Measurements from ENCODE around the gene FOXN1.

- no peak for TF ChIP-seq EZH2 (IDR thresholded peaks at IDR 0.05; ENCODE audit: low read length, missing control alignments)
- TF ChIP-seq, protein P1, sequence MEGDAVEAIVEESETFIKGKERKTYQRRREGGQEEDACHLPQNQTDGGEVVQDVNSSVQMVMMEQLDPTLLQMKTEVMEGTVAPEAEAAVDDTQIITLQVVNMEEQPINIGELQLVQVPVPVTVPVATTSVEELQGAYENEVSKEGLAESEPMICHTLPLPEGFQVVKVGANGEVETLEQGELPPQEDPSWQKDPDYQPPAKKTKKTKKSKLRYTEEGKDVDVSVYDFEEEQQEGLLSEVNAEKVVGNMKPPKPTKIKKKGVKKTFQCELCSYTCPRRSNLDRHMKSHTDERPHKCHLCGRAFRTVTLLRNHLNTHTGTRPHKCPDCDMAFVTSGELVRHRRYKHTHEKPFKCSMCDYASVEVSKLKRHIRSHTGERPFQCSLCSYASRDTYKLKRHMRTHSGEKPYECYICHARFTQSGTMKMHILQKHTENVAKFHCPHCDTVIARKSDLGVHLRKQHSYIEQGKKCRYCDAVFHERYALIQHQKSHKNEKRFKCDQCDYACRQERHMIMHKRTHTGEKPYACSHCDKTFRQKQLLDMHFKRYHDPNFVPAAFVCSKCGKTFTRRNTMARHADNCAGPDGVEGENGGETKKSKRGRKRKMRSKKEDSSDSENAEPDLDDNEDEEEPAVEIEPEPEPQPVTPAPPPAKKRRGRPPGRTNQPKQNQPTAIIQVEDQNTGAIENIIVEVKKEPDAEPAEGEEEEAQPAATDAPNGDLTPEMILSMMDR (conservative IDR thresholded peaks at IDR 0.05 in 1 of 2, IDR thresholded peaks at IDR 0.05 in 1 of 2; ENCODE audit: low read depth in 1 of 2, low read length in 2 of 2): no peak
Observed at GRCh38 chr17:28573966-28574480, 67.9 kb downstream of the FOXN1 start.

All from fibroblast of lung (primary cell).